B cell (primary cell): ENCODE data around the gene TUNAR.

Experiments
- CTCF ChIP-seq: fragments of 200-600 bp; IDR thresholded peaks from one replicate; pipeline ENCODE4 v1.8.0; 2022; ENCODE audit warnings: antibody characterized with exemption, mild to moderate bottlenecking
- EZH2 ChIP-seq: IDR thresholded peaks from 2 replicates; pipeline ENCODE4 v1.6.1; 2012; ENCODE audit warnings: borderline replicate concordance, low read depth, mild to moderate bottlenecking, moderate library complexity, low read length; ENCODE audit not compliant: insufficient read depth, poor library complexity, severe bottlenecking

- TF ChIP-seq EZH2 (no peak), CTCF (no peak)
These were observed 84.8 kb downstream of the TUNAR start for GRCh38 chr14:95961481-95961880.
